IMR-90 (cell line): ENCODE results near the gene CTNNA2. TPM values are rescaled to one million over a fixed set of nuclear protein-coding genes. Genes with fewer than 3 reads are reported as not detected.

Experiments used
- ATAC-seq: fragments of 200-7000 bp; cut with Tn5 transposase; 2 replicates; pipeline ENCODE4 v1.9.1; 2020; ENCODE audit warnings: low read depth, mild to moderate bottlenecking, moderate library complexity
- BruUV-seq: library from RNA; stranded (reverse); fragments of 400-500 nt; replicated peaks from 2 replicates; lab custom pipeline; 2021; lab: Mats Ljungman, UMichigan
- CTCF ChIA-PET: fragments of 300-600 bp; formaldehyde crosslinking; extraction: SDS; loops from one replicate; lab custom pipeline; 2021; ENCODE audit warnings: antibody characterized with exemption; lab: Yijun Ruan, JAX
- POLR2A ChIA-PET: fragments of 300-600 bp; sonication (Branson Sonifier 250); formaldehyde crosslinking; loops from one replicate; lab custom pipeline; 2022; ENCODE audit warnings: antibody characterized with exemption; ENCODE audit not compliant: unreplicated experiment; lab: Charles Lee
- DNase-seq: peaks from one replicate; pipeline ENCODE4 v3.0.0; 2013
- H2AFZ ChIP-seq: replicated peaks from 2 replicates; pipeline ENCODE3; 2013; ENCODE audit warnings: low read length, mild to moderate bottlenecking; ENCODE audit not compliant: poor library complexity
- H2AK5ac ChIP-seq: 2 replicates; pipeline ENCODE4 v1.6.1; 2013; ENCODE audit warnings: low read depth, low read length, inconsistent platforms
- H2AK9ac ChIP-seq: replicated peaks from 2 replicates; pipeline ENCODE3; 2013; ENCODE audit warnings: mild to moderate bottlenecking, low read depth, low read length, moderate library complexity; ENCODE audit not compliant: poor library complexity
- H2BK120ac ChIP-seq: 2 replicates; pipeline ENCODE4 v1.6.1; 2013; ENCODE audit warnings: low read depth, low read length, inconsistent platforms
- H2BK15ac ChIP-seq: 3 replicates; pipeline ENCODE4 v1.6.1; 2013; ENCODE audit warnings: low read depth, low read length, inconsistent platforms
- H2BK20ac ChIP-seq: 2 replicates; pipeline ENCODE4 v1.6.1; 2013; ENCODE audit warnings: low read depth, mild to moderate bottlenecking, inconsistent platforms, low read length, moderate library complexity
- H2BK5ac ChIP-seq: 2 replicates; pipeline ENCODE4 v1.6.1; 2013; ENCODE audit warnings: mild to moderate bottlenecking, low read depth, low read length, inconsistent platforms; ENCODE audit not compliant: poor library complexity, severe bottlenecking
- H3K14ac ChIP-seq: replicated peaks from 2 replicates; pipeline ENCODE4 v1.6.1; 2013; ENCODE audit warnings: low read depth, low read length, inconsistent platforms
- H3K18ac ChIP-seq: 2 replicates; pipeline ENCODE4 v1.6.1; 2013; ENCODE audit warnings: low read depth, low read length, control low read depth
- H3K23ac ChIP-seq: 2 replicates; pipeline ENCODE4 v1.6.1; 2013; ENCODE audit warnings: low read depth, low read length, inconsistent platforms
- H3K27ac ChIP-seq: 2 replicates; pipeline ENCODE4 v1.5.1; 2013; ENCODE audit warnings: mild to moderate bottlenecking, control low read depth, low read length; ENCODE audit not compliant: insufficient read depth
- H3K27me3 ChIP-seq: 2 replicates; pipeline ENCODE4 v1.6.1; 2013; ENCODE audit warnings: low read length; ENCODE audit not compliant: control insufficient read depth, insufficient read depth
- H3K36me3 ChIP-seq: 2 replicates; pipeline ENCODE4 v1.6.1; 2013; ENCODE audit warnings: low read length, mixed read lengths; ENCODE audit not compliant: control insufficient read depth, insufficient read depth
- H3K4ac ChIP-seq: 2 replicates; pipeline ENCODE4 v1.6.1; 2013; ENCODE audit warnings: low read depth, low read length, inconsistent platforms
- H3K4me1 ChIP-seq: 2 replicates; pipeline ENCODE4 v1.6.1; 2013; ENCODE audit warnings: low read length, mixed read lengths; ENCODE audit not compliant: control insufficient read depth, insufficient read depth
- H3K4me2 ChIP-seq: 2 replicates; pipeline ENCODE4 v1.6.1; 2013; ENCODE audit warnings: low read depth, mild to moderate bottlenecking, control low read depth, low read length, moderate library complexity
- H3K4me3 ChIP-seq: 2 replicates; pipeline ENCODE4 v1.5.1; 2013; ENCODE audit warnings: low read depth, mild to moderate bottlenecking, control low read depth, low read length, moderate library complexity; ENCODE audit not compliant: insufficient read depth
- H3K56ac ChIP-seq: 2 replicates; pipeline ENCODE4 v1.6.1; 2013; ENCODE audit warnings: low read length, inconsistent platforms; ENCODE audit not compliant: insufficient read depth; ENCODE audit errors: extremely low read depth
- H3K79me1 ChIP-seq, 2 experiments: 2 replicates each; pipeline ENCODE4 v1.6.1; 2013; ENCODE audit warnings: low read length in 2 of 2, inconsistent platforms in 1 of 2, low read depth in 1 of 2
- H3K9ac ChIP-seq: 2 replicates; pipeline ENCODE4 v1.6.1; 2013; ENCODE audit warnings: low read depth, low read length, control low read depth
- H3K9me1 ChIP-seq: 2 replicates; pipeline ENCODE4 v1.6.1; 2013; ENCODE audit warnings: low read length, inconsistent platforms; ENCODE audit not compliant: insufficient read depth
- H3K9me3 ChIP-seq: 2 replicates; pipeline ENCODE4 v1.6.1; 2013; ENCODE audit warnings: low read length; ENCODE audit not compliant: control insufficient read depth, insufficient read depth
- H4K20me1 ChIP-seq: 2 replicates; pipeline ENCODE4 v1.6.1; 2013; ENCODE audit warnings: low read length, inconsistent platforms; ENCODE audit not compliant: insufficient read depth
- H4K5ac ChIP-seq: 2 replicates; pipeline ENCODE4 v1.6.1; 2013; ENCODE audit warnings: mild to moderate bottlenecking, low read depth, low read length, control low read depth
- H4K8ac ChIP-seq, 2 experiments: 2 replicates each; pipeline ENCODE4 v1.6.1; 2013; ENCODE audit warnings: low read depth in 2 of 2, low read length in 2 of 2, control low read depth in 1 of 2, inconsistent platforms in 1 of 2
- H4K91ac ChIP-seq: 2 replicates; pipeline ENCODE4 v1.6.1; 2013; ENCODE audit warnings: low read depth, low read length, inconsistent platforms; ENCODE audit not compliant: insufficient read depth
- BHLHE40 ChIP-seq: fragments of 150-350 bp; IDR thresholded peaks from 2 replicates; pipeline ENCODE4 v1.6.1; 2016; ENCODE audit warnings: mild to moderate bottlenecking, low read depth, low read length
- CEBPB ChIP-seq: IDR thresholded peaks from 2 replicates; pipeline ENCODE4 v1.6.1; 2012; ENCODE audit warnings: low read depth, low read length, improper control_type of control experiment
- CHD1 ChIP-seq: IDR thresholded peaks from 2 replicates; pipeline ENCODE4 v1.6.1; 2012; ENCODE audit warnings: low read depth, low read length, improper control_type of control experiment
- CTCF ChIP-seq: conservative IDR thresholded peaks from 2 replicates; pipeline ENCODE4 v1.5.1; 2012; ENCODE audit warnings: mild to moderate bottlenecking, low read depth, low read length, improper control_type of control experiment
- ELK1 ChIP-seq: fragments of 150-350 bp; IDR thresholded peaks from 2 replicates; pipeline ENCODE4 v1.6.1; 2016; ENCODE audit warnings: low read depth, mild to moderate bottlenecking, low read length, moderate library complexity, borderline replicate concordance
- FOS ChIP-seq: fragments of 150-350 bp; IDR thresholded peaks from 2 replicates; pipeline ENCODE4 v1.6.1; 2016; ENCODE audit warnings: low read depth, low read length
- MAFK ChIP-seq: IDR thresholded peaks from 2 replicates; pipeline ENCODE4 v1.6.1; 2012; ENCODE audit warnings: low read depth, low read length, improper control_type of control experiment
- MAZ ChIP-seq: IDR thresholded peaks from 2 replicates; pipeline ENCODE4 v1.6.1; 2012; ENCODE audit warnings: low read depth, mild to moderate bottlenecking, low read length, improper control_type of control experiment, moderate library complexity, borderline replicate concordance
- MXI1 ChIP-seq: IDR thresholded peaks from 2 replicates; pipeline ENCODE4 v1.6.1; 2012; ENCODE audit warnings: low read depth, mild to moderate bottlenecking, low read length, moderate library complexity, borderline replicate concordance
- NFE2L2 ChIP-seq: fragments of 150-350 bp; IDR thresholded peaks from 2 replicates; pipeline ENCODE4 v1.6.1; 2016; ENCODE audit warnings: low read depth, mild to moderate bottlenecking, low read length
- POLR2A ChIP-seq: IDR thresholded peaks from 2 replicates; pipeline ENCODE4 v1.6.1; 2012; ENCODE audit warnings: mild to moderate bottlenecking, low read depth, low read length
- RAD21 ChIP-seq: IDR thresholded peaks from 2 replicates; pipeline ENCODE4 v1.6.1; 2012; ENCODE audit warnings: low read length, improper control_type of control experiment
- RCOR1 ChIP-seq: IDR thresholded peaks from 2 replicates; pipeline ENCODE4 v1.6.1; 2012; ENCODE audit warnings: mild to moderate bottlenecking, low read length, improper control_type of control experiment; ENCODE audit not compliant: insufficient replicate concordance
- RFX5 ChIP-seq: IDR thresholded peaks from 2 replicates; pipeline ENCODE4 v1.8.0; 2012; ENCODE audit warnings: low read depth, mild to moderate bottlenecking, low read length, moderate library complexity
- SMC3 ChIP-seq: fragments of 150-350 bp; IDR thresholded peaks from 2 replicates; pipeline ENCODE4 v1.6.1; 2016; ENCODE audit warnings: low read depth, mild to moderate bottlenecking, antibody characterized with exemption, low read length, moderate library complexity
- USF2 ChIP-seq: fragments of 150-350 bp; IDR thresholded peaks from 2 replicates; pipeline ENCODE4 v1.6.1; 2017; ENCODE audit warnings: mild to moderate bottlenecking, antibody characterized with exemption, low read length, low read depth
- WGBS, 2 experiments: methylation state at CpG; one replicate each; pipeline versions ENCODE4 v1.1.5 to v1.1.7; 2013; ENCODE audit warnings: missing lambda C conversion rate in 2 of 2; ENCODE audit not compliant: insufficient read length in 1 of 2; ENCODE audit errors: extremely low coverage in 2 of 2; 5-methylcytosine and 5-hydroxymethylcytosine counted together
- dilution Hi-C: fragments of 300-500 bp; cut with HindIII; formaldehyde crosslinking; loops from one replicate; pipeline ENCODE4 v1.14.3; 2018; ENCODE audit warnings: low sequenced_read_pairs; ENCODE audit not compliant: unreplicated experiment
- in situ Hi-C: fragments of 300-500 bp; cut with MboI; formaldehyde crosslinking; loops from 3 replicates; pipeline ENCODE4 v1.14.3; 2019; ENCODE audit warnings: low sequenced_read_pairs, inconsistent platforms, mixed read lengths
- intact Hi-C: fragments of 100-400 bp; cut with micrococcal nuclease; formaldehyde crosslinking; loops from 2 replicates; pipeline ENCODE4 v1.10.0; 2022
- polyA plus RNA-seq, 3 experiments: library from polyadenylated mRNA; depleted of rRNA; stranded (reverse); fragments of >200 nt; gene quantifications; 2 replicates each; pipeline ENCODE4 v1.2.3, GENCODE V29; 2012; ENCODE audit warnings: low replicate concordance in 1 of 3
- total RNA-seq: library from RNA; depleted of rRNA; stranded (reverse); fragments of >200 nt; gene quantifications from 2 replicates; pipeline ENCODE4 v1.2.3, GENCODE V29; 2012

Gene CTNNA2
- total and polyA plus RNA-seq, 2 of the 4 experiments (the other 2 are of a cell fraction): not detected

GRCh38 chr2:80621656-80622055 is 1108.8 kb downstream of the CTNNA2 start:
- BruUV-seq: no TSS peak

More at GRCh38 chr2:80621656-80622055, 1108.8 kb downstream of the CTNNA2 start:
- Histone ChIP-seq H4K5ac (no peak overlapping the region), H2AFZ (no peak overlapping the region), H3K4me1 (no peaks in the 10 kb centered on the region), H2BK15ac (no peak overlapping the region), H3K4me2 (no peak overlapping the region), H2BK120ac (no peak overlapping the region), H3K14ac (no peak overlapping the region), H4K20me1 (no peaks in the 10 kb centered on the region), H2BK20ac (no peak overlapping the region), H3K27ac (no peak overlapping the region), H3K18ac (no peak overlapping the region), H3K9ac (no peak overlapping the region), H3K36me3 (no peaks in the 10 kb centered on the region), H3K27me3 (no peaks in the 10 kb centered on the region), H3K4ac (no peak overlapping the region), H4K8ac (no peak overlapping the region), H2AK5ac (no peak overlapping the region), H3K79me1 (no peaks in the 10 kb centered on the region), H3K23ac (no peak overlapping the region), H2BK5ac (no peak overlapping the region), H2AK9ac (no peak overlapping the region), H3K9me1 (no peaks in the 10 kb centered on the region), H3K4me3 (no peak overlapping the region), H3K56ac (no peak overlapping the region), H3K9me3 (0 out of 2 replicates have a peak, but pooled peaks cover 4% of the 10 kb centered on the region), H4K91ac (no peak overlapping the region)
- in situ Hi-C loops (no loop called here), intact Hi-C loops (no loop called here), dilution Hi-C loops (no loop called here)
- TF ChIP-seq RAD21: no peak
- no peak for TF ChIP-seq CEBPB
- no peak for TF ChIP-seq POLR2A
- no peak for TF ChIP-seq CHD1
- no peak for TF ChIP-seq NFE2L2
- no peak for TF ChIP-seq CTCF
- TF ChIP-seq RFX5: no peak
- TF ChIP-seq MAZ: no peak
- no peak for TF ChIP-seq USF2
- TF ChIP-seq FOS: no peak
- TF ChIP-seq SMC3: no peak
- no peak for TF ChIP-seq BHLHE40
- no peak for TF ChIP-seq RCOR1
- no peak for TF ChIP-seq MAFK
- TF ChIP-seq MXI1: no peak
- TF ChIP-seq ELK1: no peak
- POLR2A ChIA-PET: no interaction called here
- WGBS, 2 experiments: no CpG with 5 or more reads among the region's 3 CpGs
- ATAC-seq (no peak), DNase-seq (no peak)
- CTCF ChIA-PET: no interaction called here
